ENCODE data around the gene TPK1.

Gene TPK1

DNA sequence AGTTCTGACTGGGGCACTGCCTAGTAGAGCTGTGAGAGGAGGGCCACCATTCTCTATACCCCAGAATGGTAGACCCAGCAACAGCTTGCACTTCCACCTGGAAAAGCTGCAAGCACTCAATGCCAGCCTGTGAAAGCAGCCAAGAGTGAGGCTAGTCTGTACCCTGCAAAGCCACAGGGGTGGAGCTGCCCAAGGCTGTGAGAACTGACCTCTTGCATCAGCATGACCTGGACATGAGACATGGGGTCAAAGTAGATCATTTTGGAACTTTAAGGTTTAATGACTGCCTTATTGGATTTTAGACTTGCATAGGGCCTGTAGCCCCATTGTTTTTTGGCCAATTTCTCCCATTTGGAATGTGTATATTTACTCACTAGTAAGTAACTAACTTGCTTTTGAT, 206.3 kb downstream of the TPK1 start:
- Histone ChIP-seq H3K4me3 (ENCODE audit: low read depth, low read length, poor library complexity, severe bottlenecking) (no peak overlapping the region), H2AFZ (ENCODE audit: low read length) (no peak overlapping the region), H3K9me3 (ENCODE audit: low read length) (no peaks in the 10 kb centered on the region), H3K27me3 (ENCODE audit: insufficient read depth, low read length) (no peaks in the 10 kb centered on the region), H3K79me2 (ENCODE audit: insufficient read depth, low read length) (no peaks in the 10 kb centered on the region), H3K27ac (ENCODE audit: low read depth, low read length, poor library complexity, severe bottlenecking) (no peak overlapping the region), H3F3A (ENCODE audit: insufficient read depth, low read length) (no peaks in the 10 kb centered on the region), H3K9me2 (ENCODE audit: low read depth, low read length) (no peaks in the 10 kb centered on the region), H3K4me1 (ENCODE audit: insufficient read depth, low read length, severe bottlenecking) (no peaks in the 10 kb centered on the region), H3K4me2 (ENCODE audit: low read length) (no peak overlapping the region), H3K9ac (ENCODE audit: low read length) (no peak overlapping the region), H4K20me1 (ENCODE audit: insufficient read depth, low read length) (no peaks in the 10 kb centered on the region), H3K36me3 (ENCODE audit: insufficient read depth, low read length) (no peaks in the 10 kb centered on the region)
- TF ChIP-seq, protein P1, sequence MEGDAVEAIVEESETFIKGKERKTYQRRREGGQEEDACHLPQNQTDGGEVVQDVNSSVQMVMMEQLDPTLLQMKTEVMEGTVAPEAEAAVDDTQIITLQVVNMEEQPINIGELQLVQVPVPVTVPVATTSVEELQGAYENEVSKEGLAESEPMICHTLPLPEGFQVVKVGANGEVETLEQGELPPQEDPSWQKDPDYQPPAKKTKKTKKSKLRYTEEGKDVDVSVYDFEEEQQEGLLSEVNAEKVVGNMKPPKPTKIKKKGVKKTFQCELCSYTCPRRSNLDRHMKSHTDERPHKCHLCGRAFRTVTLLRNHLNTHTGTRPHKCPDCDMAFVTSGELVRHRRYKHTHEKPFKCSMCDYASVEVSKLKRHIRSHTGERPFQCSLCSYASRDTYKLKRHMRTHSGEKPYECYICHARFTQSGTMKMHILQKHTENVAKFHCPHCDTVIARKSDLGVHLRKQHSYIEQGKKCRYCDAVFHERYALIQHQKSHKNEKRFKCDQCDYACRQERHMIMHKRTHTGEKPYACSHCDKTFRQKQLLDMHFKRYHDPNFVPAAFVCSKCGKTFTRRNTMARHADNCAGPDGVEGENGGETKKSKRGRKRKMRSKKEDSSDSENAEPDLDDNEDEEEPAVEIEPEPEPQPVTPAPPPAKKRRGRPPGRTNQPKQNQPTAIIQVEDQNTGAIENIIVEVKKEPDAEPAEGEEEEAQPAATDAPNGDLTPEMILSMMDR (IDR thresholded peaks at IDR 0.05; ENCODE audit: low read length), result no peak
- TF ChIP-seq EZH2 (IDR thresholded peaks at IDR 0.05; ENCODE audit: borderline replicate concordance, low read length), result no peak

DNA sequence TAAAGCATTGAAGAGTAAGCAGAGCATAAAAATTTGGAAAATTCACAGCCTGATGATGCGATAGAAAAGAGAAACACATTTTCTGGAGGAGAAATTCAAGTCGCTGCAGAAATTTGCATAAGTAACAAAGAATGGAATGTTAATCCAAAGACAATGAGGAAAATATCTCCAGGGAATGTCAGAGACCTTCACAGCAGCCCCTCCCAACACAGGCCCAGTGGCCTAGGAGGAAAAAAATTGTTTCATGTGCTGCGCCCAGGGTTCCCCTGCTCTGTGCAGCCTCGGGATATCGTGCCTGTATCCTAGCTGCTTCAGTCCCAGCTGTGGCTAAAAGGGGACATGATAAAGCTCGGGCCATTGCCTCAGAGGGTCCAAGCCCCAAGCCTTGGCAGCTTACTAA, 206.8 kb downstream of the TPK1 start:
- H3F3A ChIP-seq (ENCODE audit: insufficient read depth, low read length), result no peaks in the 10 kb centered on the region
- no peak overlapping the region for H3K4me3 ChIP-seq (ENCODE audit: low read depth, low read length, poor library complexity, severe bottlenecking)
- H2AFZ ChIP-seq (ENCODE audit: low read length), result no peak overlapping the region
- H3K4me2 ChIP-seq (ENCODE audit: low read length), result no peak overlapping the region
- H3K9me2 ChIP-seq (ENCODE audit: low read depth, low read length), result no peaks in the 10 kb centered on the region
- H3K27me3 ChIP-seq (ENCODE audit: insufficient read depth, low read length), result no peaks in the 10 kb centered on the region
- TF ChIP-seq EZH2 (IDR thresholded peaks at IDR 0.05; ENCODE audit: borderline replicate concordance, low read length), result no peak
- TF ChIP-seq, protein P1 (IDR thresholded peaks at IDR 0.05; ENCODE audit: low read length), result no peak
- H3K27ac ChIP-seq (ENCODE audit: low read depth, low read length, poor library complexity, severe bottlenecking), result no peak overlapping the region
- no peaks in the 10 kb centered on the region for H3K4me1 ChIP-seq (ENCODE audit: insufficient read depth, low read length, severe bottlenecking)
- H3K9me3 ChIP-seq (ENCODE audit: low read length), result no peaks in the 10 kb centered on the region
- no peak overlapping the region for H3K9ac ChIP-seq (ENCODE audit: low read length)
- H3K36me3 ChIP-seq (ENCODE audit: insufficient read depth, low read length), result no peaks in the 10 kb centered on the region
- no peaks in the 10 kb centered on the region for H4K20me1 ChIP-seq (ENCODE audit: insufficient read depth, low read length)
- no peaks in the 10 kb centered on the region for H3K79me2 ChIP-seq (ENCODE audit: insufficient read depth, low read length)

DNA sequence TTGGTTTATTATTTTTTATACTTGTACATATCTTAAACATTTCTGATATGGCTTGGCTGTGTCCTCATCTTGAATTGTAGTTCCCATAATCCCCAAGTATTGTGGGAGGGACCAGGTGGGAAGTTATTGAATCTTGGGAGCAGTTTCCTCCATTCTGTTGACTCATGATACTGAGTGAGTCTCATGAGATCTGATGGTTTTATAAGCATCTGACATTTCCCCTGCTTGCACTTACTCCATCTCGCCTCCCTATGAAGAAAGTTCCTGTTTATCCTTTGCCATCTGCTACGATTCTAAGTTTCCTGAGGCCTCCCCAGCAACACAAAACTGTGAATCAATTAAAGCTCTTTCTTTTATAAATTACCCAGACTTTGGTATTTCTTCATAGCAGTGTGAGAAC, 207.7 kb downstream of the TPK1 start:
- no peak overlapping the region for H3K4me2 ChIP-seq (ENCODE audit: low read length)
- H3K4me3 ChIP-seq (ENCODE audit: low read depth, low read length, poor library complexity, severe bottlenecking), result no peak overlapping the region
- TF ChIP-seq EZH2 (IDR thresholded peaks at IDR 0.05; ENCODE audit: borderline replicate concordance, low read length), result no peak
- TF ChIP-seq, protein P1 (IDR thresholded peaks at IDR 0.05; ENCODE audit: low read length), result no peak
- no peaks in the 10 kb centered on the region for H3K79me2 ChIP-seq (ENCODE audit: insufficient read depth, low read length)
- no peaks in the 10 kb centered on the region for H3K4me1 ChIP-seq (ENCODE audit: insufficient read depth, low read length, severe bottlenecking)
- no peak overlapping the region for H3K27ac ChIP-seq (ENCODE audit: low read depth, low read length, poor library complexity, severe bottlenecking)
- H2AFZ ChIP-seq (ENCODE audit: low read length), result no peak overlapping the region
- no peaks in the 10 kb centered on the region for H3K27me3 ChIP-seq (ENCODE audit: insufficient read depth, low read length)
- H4K20me1 ChIP-seq (ENCODE audit: insufficient read depth, low read length), result no peaks in the 10 kb centered on the region
- H3F3A ChIP-seq (ENCODE audit: insufficient read depth, low read length), result no peaks in the 10 kb centered on the region
- H3K9me2 ChIP-seq (ENCODE audit: low read depth, low read length), result no peaks in the 10 kb centered on the region
- no peaks in the 10 kb centered on the region for H3K36me3 ChIP-seq (ENCODE audit: insufficient read depth, low read length)
- H3K9me3 ChIP-seq (ENCODE audit: low read length), result no peaks in the 10 kb centered on the region
- H3K9ac ChIP-seq (ENCODE audit: low read length), result no peak overlapping the region

All from OCI-LY1 (cell line).